LNCAP (cell line): ENCODE data around the gene TECTA.

Source experiments
- TF ChIP-seq, protein P1 (sequence below): fragments of 450-650 bp; IDR thresholded peaks from 2 replicates; pipeline ENCODE4 v1.5.1; 2017; ENCODE audit warnings: mild to moderate bottlenecking

The TECTA gene

DNA sequence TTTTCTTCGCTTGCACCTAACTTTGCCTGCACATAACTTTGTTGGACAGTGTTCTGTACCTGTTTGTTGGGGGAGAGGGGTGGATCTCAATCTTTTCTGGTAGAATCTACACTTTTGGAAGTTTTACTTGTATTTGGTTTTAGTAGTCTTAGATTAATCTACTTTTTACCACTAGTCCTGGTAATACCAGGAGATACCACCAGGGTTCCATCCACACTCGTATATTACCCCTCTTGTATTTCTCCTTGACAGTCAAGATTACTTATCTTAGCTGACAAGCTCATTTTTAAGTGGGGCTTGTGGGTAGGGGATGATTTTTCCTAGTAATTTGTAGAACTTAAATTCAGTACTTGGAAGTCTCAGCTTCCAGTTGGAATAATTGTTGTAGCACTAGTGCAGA is 37.3 kb upstream of the TECTA start:
- TF ChIP-seq, protein P1, sequence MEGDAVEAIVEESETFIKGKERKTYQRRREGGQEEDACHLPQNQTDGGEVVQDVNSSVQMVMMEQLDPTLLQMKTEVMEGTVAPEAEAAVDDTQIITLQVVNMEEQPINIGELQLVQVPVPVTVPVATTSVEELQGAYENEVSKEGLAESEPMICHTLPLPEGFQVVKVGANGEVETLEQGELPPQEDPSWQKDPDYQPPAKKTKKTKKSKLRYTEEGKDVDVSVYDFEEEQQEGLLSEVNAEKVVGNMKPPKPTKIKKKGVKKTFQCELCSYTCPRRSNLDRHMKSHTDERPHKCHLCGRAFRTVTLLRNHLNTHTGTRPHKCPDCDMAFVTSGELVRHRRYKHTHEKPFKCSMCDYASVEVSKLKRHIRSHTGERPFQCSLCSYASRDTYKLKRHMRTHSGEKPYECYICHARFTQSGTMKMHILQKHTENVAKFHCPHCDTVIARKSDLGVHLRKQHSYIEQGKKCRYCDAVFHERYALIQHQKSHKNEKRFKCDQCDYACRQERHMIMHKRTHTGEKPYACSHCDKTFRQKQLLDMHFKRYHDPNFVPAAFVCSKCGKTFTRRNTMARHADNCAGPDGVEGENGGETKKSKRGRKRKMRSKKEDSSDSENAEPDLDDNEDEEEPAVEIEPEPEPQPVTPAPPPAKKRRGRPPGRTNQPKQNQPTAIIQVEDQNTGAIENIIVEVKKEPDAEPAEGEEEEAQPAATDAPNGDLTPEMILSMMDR = no peak

DNA sequence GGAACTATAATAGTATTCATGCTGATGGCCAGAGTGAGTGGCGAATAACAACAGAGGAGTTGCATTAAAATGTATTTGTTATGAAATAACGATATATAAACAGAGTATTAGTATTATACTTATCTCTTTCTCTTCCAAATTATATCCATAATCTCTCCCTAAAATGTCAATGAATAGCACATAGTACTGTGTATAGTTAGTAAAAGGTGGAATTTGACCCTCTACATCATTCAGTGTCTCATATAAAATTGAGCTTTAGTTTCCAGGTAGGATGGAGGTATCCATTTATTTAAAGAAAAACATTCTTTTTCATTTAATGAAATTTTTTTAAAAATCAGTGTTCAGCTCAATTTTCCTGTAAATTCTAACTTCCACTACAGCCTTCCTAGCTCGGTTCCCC is 34.4 kb upstream of the TECTA start:
- TF ChIP-seq, protein P1 = no peak

DNA sequence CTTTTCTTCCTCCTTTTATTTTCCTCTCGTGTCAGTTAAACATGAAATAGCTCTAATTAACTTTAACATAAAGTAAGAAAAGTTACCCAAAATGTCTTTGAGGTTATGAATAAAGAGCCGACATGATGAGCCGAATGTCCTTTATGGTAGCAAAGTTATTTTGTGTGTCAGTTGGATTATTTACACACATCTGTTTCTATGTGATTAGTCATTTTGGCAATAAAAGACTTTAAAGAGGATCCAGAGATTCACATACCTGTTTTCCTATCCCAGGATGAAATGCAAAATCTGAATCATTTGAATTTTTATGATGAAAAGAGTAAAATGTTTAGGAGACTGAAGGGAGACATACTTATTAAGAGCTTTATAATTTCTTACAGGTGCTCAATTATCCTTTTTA is 34.0 kb upstream of the TECTA start:
- TF ChIP-seq, protein P1 = no peak

DNA sequence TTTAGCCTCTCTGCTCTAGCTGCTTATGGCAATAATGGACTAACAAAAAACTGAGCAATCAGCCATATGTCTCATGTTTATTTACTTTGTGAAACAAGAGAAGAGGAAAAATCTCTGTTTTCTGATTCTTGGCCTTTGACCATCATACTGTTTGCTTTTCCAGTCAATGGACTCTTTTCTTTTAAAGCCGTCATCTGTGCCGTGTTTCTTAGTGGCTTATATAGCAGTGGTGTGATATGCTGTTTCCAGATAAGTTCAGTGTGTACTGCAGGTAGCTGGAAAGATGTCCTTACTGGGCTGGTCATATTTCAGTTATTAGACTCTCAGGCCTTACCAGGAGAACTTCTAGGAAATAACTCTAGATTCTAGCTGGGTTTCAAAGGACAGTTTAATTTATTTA is 33.6 kb upstream of the TECTA start:
- TF ChIP-seq, protein P1 = no peak

DNA sequence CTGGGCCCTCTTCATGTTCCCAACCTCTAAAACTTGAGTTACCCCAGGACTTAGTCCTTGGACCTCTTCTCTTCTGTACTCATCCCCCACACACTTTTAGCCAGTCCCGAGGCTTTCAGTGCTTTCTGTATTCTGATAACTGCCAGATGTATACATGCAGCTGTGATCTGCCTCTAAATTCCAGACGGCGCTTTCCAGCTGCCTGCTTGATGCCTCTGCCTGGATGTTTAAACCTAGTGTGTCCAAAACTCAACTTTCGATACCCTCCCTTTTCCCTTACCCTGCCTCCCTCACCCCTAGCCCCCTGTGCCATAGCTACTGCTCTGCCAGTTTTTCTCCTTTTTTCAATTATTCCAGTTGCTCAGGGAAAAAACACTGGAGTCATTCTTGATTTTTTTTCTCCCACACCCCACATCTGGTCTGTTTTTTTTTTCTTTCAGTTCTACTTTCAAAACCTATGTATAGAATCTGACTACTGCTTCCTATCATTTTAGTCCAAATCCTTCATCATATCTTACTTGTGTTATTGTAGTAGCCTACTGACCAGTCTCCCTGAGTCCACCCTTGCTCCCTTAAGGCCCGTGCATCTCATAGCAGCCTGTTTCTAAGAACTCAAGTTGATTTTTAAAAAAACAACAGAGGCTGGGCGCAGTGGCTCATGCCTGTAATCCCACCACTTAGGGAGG is 32.9 kb upstream of the TECTA start:
- TF ChIP-seq, protein P1 = no peak

DNA sequence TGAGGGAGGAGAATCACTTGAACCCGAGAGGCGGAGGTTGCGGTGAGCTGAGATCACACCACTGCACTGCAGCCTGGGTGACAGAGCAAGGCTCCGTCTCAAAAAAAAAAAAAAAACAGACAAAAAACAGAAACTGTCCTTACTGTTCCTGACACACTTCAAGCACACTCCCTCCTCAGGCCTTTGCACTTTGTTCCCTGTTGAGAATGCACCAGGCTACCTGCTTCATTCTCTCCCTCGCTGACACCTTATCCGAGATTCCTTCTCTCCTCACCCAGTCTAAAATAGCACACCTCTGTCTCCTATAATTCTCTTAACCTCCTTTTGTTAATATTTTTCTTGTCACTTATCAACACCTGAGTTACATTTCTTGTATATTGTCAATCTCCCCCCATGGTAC is 32.3 kb upstream of the TECTA start:
- TF ChIP-seq, protein P1 = no peak

DNA sequence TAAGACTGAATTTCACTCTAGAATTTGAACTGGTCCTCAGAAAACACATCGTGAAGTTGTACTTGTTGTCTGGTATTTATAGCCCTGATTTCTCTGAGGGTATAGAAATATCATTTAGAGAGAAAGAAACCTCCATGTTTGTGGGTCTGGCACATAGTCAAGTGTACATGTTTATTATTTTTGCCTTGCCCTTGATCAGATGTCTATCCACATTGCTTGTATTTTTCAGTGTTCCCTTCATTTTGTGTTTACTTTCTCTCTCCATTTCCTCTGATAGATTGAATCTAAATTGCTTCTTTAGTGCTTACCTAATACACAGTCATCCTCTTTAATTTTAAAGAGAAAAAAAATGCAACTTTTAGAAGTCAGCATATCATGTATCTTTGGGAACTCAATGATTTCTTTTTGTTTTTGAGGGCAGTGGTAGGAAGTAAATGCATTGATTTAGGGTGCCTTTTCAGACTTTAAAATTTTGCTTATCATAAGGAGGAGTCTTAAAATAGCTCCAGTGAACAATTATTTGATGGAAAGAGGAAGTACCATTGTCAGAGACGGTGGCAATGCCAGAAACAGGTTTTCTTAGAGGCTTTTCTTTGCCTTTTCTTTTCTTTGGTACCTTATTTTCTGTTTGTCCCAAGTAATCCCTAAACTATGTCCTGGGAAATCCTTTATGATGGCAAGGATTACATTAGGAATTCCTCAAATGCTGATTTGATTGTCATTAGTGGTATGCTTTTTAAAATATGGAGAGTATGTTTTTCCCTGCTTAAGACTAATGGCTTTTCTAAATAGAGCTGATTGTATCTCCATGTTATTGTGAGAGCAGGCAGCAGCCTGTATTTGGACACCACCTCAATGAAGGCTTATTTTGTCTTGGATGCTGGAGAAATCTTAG is 29.8 kb upstream of the TECTA start:
- TF ChIP-seq, protein P1 = no peak
